NCI-H69 (cell line): ENCODE results near the gene CACNB3.

Experiments used
- DNase-seq: peaks from one replicate; lab custom pipeline; 2025; lab: John Stamatoyannopoulos, UW

CACNB3 gene

DNA sequence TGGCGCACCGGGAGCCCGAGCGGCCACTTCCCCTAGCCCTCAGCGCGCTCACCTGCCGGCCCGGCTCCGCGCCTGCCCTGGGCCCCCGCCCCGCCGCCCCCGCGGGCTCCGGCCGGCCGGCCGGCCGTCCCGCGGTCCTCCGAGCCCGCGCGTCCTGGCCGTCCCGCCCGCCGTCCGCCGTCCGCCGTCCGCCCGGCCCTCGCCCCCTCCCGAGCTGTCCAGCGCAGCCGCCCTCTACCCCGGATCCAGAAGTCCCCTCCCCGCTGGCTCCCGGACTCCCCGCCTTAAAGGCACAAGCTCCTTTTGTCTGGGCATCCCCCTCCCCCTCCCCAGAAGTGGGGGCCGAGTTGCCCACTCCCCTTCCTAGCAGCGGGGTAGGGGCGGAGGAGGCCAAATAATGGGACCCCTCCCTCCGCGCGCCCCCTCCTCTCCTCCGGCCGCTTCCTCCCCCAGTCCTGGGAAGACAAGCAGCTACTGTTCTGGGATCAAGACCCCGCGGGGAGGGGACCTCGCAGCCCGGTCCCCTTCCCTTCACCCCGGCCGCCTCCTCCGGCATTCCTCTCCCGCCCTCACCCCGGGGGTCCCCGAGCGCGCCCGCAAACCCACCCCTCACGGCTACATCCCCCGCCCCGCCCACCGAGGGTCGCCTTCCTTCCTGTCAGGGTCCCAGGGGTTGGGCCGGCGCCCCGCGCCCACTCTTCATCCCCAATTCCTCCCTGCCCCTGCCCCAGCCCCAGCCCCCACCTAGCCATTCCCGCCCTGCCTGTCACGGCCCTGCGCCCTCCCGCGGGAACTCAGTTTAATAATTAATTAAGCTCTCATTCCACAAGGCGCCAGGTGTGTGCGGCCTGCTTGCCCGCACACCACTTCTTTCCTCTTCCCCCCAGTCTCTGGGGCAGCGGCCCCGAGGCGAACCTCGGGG is 29.2 kb upstream of the CACNB3 start, which contains the start of gene ADCY6:
ADCY6 (minus strand) TSS at position 236 of the 922 bp plus-strand sequence. CDS start 5,655 bp downstream, outside the sequence.
- DNase-seq: peak; percentile 73

DNA sequence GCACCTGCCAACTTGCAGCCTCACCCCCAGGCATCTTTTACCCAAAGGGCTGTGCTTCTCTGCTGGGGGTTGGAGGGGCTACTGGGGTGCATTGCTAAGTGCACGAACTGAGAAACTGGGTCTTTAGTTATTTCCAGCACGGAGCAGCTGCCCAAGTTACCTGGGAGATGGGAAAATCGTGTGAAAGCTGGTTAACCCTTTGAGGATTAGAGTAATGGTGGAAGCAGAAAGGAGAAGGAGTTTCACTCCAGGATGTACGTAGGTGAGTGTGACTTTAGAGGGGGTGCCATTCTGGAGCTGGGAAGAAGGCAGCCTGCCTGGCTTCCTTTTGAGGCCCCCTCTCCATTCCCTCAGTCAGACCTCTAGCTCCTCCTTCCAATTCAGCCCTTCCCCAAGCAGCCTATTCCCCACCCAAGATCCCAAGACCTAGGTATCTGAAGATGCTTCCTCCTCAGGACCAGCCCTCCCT is 28.4 kb upstream of the CACNB3 start:
- no peak for DNase-seq

DNA sequence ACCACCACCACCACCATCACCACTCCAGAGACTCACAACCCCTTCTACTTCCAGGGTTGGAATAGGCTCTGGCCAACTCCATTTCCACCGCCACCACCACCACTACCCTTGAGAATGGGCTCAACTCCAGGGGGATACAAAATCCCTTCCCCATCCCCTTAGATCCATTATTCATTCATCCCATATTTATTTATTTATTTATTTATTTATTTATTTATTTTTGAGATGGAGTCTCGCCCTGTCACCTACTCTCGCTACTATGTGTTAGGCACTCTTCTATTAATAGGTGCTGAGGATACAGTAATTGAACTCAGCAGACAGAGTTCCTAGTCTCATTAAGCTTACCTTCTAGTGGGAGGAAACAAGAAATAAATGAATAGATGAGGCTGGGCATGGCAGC is 24.6 kb upstream of the CACNB3 start:
- no peak for DNase-seq

DNA sequence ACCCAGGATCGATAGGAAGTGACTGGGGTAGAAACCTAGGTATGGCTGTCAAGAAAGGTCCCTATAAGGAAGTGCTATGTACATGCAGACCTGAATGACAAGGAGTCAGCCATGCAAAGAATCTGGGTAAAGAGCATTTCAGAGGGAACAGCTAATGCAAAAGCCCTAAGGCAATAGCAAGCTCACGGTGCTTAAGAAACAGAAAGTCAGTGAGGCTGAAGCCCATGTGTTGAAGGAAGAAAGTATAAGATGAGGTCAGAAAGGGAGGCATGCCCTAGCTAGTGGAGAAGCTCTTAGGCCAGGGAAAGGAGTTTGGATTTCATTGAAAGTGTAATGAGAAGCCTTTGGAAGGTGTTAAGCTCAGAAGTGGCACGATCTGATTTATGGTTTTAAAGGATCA is 23.4 kb upstream of the CACNB3 start:
- DNase-seq: peak; percentile 13

DNA sequence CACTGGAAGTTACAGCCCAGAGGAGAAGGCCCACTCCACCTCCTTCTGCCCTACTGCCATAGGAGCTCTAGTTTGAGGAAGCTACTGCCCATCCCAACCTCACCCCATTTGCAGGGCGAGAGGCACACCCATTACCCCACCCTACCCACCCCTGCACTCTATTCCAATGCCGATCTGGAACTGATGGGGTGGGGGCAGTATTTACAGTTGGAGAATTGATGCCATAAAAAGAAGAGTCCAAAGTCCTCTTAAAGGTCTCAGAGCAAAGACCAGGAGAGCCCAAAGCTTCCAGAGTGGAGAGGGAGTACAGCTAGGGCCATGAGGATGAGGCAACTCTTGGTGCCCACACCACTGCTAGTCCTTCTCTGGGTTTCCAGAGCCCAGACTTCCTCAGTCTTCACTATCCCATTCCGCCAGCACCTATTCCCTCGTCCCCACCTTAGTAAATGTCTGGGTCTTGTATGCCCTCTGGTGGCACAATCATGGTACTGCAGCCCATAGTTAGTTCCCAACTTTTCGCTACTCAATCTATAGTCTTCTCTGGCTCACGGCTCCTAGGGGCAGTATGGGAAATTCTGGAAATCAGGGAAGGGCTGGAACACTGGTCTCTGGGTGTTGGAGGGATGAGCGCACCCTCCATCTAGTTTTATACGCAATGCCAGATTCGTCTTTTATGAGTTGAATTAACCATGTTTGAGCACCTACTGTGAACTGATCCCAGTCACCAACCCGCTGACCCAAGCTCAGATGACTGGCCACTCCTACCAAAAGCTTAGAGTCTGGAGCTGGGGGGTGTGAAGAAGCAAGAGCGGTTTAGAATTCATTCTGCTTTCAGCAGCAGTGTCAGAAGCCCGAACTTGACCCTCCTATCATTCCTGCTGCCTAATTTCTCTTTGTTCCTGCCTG is 22.5 kb upstream of the CACNB3 start:
- peak; percentile 83 for DNase-seq

DNA sequence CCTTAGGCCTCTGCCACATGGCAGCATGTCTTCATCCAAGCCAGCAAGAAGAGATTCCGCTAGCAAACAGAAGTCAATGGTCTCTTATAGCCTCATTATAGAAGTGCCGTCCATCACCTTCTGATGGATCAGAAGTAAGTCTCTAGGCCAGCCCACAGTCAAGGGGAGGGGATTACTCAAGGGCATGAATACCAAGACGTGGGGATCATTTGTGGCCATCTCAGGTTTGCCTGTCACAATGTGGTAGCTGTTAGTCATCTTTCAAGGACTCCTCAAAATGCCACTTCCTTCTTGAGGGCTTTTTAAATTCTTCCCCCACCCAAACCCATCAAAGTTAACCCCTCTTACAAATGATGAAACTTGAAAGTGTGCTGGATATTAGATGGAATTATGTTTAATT is 21.3 kb upstream of the CACNB3 start:
- DNase-seq: no peak

DNA sequence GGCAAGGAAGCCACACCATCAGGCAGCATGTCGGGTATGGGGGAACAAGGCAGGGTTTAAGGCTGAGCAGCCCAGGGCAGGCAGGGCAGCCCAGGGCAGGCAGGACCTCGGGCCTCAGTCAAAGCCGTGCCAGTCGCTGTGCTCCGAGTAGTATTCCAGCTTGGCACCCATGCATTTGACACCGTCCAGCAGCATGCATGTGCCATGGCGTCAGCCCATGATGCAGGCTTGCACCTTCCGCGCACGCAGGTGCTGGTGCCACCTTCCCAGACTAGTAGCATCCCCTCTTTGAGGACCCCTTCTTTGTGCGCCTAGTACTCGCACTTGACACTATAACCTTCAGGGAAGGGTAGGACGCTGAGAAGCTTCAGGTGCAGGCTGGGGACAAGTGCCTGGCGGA is 17.8 kb upstream of the CACNB3 start:
- DNase-seq: no peak

DNA sequence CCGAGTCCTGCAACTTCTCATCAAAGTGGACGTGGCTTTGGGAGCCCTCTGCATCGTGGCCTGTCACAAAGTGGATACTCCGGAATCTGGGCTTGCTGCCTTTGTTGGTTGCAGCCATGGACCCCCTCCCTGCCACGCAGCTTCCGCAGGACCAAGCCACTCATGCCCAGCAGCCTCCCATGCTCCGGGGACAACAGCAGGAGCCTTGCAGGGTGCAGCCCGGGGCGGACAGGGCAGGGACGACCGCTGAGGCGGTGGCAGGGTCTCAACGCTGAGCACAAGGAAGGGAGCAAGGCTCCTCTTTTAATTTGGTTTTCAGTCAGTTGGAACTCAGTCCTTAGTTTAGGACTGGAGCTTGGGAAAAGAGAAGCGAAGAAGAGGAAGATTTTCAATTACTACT is 17.3 kb upstream of the CACNB3 start:
- no peak for DNase-seq

DNA sequence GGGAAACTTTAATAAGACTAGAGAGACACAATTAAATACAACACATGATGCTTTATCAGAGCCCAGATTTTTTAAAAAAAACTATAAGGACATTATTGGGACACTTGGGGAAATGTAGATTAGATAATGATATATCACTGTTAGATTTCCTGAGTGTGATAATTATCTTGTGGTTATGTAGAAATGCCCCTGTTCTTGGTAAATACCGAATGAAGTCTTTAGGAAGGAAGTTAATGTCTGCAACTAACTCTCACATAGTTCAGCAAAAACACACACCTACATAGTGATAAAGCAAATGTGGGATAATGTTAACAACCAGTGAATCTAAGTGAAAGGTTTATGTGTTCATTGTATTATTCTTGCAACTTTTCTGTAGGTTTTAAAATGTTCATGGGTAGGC is 14.6 kb upstream of the CACNB3 start:
- DNase-seq: no peak

DNA sequence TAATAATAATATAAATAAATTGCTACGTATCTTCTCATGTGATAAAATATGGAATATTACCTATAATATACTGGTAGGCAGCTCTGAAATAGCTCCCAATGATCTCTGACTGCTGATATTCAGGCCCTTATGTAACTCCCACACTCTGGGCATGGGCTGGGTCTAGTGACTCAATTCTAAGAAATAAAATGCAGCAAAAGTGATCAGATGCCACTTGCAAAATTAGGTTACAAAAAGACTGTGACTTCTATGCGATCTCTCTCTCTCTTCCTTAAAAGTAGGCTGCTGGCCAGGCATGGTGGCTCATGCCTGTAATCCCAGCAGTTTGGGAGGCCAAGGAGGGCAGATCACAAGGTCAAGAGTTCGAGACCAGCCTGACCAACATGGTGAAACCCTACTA is 10.3 kb upstream of the CACNB3 start:
- DNase-seq: no peak

DNA sequence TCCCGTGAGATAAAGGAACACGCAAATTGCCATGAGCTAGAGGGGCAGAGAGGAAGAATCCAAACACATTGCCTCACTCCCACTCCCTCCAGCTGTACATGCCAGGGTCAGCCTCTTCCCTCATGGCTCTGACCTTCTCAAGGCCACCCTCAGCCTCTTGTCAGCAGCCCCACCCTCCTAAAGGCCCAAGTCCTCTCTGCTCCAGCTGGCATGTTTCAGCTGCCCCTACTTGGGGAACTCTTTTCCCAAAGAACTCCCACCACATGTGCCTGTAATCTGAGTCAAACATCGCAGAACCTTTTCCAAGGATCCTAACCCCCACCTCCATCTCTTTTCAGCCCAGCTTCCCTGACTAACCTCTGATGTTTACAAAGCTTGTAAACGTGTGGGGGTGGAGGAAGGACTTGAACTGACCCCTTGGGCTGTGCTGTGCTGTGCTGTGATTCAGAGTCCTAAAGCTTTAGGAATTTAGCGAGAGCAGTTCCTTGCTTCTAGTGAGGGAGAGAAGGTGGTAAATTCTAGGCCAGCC is 7.3 kb upstream of the CACNB3 start:
- DNase-seq: no peak

DNA sequence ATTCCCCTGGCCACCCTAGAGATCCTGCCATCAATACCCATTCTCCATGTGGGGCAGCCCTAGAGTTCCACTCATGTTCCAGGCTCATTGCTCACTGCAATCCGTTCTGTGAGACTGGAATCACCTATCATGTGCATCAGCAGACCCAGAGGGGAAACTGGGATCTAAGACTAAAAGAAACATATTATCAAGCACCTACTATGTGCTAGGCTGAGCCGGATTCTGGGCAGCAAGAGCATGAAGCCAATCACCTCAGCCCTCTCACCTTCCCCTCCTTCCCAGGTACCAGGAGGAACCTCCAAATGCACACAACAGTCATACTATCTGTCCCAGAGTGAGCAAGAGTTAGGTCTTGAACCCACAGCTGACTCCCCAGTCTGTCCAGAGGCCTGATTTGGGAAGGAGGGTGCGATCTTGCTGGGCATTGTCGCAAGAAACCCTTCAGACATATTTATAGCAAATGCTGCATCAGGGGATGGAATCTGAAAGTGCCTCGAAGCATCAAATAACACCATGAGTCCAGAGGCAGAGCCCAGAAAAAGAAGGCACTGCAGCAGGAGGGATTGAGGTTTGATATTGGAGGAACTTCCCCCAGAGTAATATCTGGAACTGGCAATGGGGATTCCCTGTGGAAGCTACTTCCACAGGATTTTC is 6.7 kb upstream of the CACNB3 start:
- no peak for DNase-seq

DNA sequence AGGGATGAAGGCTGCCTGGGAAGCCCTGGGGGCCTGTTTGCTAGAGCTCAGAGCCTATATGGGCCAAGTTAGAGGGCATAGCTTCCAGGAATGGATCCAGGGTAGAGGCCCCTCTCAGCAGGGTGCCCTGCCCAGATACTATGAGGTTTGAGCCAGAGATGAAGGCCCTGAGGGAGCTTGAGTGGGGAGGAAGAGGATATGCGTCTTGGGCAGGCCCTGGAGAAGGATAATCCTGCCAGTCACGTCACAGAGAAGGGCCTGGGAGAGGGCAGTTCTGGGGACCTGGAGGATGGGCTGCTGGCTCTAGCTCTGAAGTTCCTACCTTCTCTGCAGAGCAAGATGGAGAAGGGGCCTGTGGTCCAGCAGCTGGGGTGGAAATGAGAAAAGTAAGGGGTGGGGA is 5.9 kb upstream of the CACNB3 start:
- DNase-seq: no peak

DNA sequence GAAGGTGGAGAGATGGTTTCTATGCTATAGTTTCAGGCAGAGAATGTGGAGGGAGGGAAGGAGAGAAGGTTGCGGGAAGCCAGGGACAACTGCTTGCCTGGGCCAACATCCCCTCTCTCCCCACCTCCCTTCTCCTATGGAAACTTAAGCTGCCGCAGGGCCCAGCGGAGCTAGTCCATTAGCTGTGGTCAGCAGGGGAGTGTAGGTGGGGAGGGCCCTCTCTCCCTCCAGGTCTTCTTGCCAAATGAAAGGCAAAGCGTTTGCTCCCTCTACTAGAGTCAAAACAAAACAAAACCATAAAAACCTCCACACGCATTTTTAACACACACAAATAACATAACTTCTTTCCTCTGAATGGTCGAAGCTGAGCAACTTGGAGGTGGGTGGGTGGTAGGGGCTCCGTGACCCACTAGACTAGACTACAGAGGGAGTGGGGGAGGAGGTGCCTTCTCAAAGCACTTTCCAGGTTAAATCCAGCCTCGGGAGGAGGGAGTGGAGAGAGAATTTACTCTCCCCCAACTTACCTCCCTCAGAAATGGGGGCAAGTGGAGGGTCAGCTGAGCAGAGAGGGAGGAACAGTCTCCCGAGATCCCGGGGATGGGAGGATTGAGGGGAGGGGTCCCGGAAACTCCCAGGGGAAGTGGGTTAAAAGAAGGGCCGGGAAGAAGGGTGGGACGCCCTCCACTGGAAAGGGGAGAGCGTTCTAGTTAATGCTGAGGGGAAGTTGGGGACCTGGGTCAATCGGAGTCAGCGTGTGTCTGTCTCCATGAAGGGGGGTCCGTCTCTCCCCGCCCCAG is 4.6 kb upstream of the CACNB3 start:
- DNase-seq: no peak

DNA sequence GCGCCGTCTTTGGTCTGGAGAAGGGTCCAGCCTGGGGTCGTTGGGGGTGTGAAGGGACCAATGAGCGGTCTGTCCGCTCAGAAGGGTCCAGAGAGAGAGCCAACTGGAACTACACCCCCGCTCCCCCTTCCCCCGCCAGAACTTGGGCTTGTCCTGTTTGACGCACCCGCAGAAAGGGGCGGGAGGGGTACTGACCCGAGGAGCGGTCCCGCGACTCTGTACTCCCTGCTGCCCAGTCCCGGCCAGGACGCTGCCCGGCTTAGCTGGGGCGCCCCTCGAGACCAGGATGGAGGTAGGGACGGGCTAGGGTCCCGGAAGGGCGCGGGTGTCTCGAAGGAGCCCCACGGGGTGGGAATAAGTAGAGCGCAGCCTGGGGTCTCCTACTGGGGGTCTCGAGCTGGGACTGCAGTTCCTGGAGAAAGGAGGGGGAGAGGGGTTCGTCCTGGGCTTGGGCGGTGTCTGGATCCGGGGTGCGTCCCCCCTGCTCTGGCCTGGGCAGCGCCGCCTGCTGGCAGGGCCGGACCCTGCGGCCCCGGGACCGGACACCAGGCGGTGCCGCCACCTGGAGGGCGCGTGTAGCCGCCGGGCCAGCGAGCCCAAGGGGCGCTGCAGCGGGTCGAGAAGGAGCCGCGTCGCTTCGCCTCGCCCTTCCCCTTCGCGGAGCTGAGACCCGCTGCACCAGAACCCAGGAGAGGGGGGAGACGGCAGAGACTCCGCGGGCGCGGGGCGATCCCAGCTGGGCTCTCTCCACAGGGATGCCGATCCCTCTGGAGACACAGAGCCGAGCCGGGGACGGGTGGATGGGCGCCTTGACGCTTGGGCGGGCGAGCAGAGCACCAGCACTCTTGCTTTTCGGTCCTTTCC is 3.8 kb upstream of the CACNB3 start:
- peak; percentile 82 for DNase-seq

DNA sequence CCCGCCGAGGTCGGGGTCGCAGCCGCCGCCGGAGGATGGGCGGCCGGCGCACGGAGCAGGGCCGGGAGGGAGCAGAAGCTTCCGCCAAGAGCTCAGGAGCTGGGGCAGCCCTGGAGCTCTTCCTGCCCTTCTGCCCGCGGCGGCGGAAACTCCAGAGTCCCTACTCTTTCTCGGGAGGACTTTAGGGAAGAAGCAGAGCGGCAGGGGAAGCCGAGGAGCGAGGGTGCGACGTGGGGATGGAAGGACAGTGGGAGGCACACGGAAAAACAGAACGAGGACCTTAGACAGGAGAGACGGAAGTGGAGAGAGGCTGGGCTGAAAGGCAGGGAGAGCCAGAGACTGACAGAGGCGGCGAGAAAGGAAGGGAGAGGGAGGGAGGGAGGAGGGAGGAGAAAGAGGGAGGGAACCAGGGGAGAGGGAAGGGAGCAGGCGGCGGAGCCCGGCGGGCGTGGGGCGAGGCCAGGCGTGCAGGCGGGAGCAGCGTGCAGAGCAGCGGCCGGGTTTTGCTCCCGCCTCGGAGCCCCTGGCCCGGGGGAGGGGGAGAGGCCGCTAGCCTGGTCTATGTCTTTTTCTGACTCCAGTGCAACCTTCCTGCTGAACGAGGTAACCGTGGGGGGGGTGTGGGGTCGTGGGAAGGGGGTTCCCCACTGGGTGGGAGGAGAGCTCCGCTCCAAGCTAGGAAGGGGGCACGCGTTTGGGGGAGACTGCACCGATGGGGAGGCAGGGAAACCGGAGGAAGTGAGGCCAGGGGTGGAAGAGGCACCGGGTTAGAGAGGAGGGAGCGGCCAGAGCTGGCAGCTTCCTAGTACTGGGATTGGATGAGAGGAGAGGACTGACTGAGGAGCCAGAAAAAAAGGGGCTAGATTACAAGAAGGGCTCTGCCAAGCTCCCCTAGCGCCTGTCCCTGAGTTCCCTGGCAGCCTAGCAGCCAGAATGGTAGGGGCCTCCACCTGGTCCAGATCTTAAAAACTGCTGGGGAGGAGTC is 2.9 kb upstream of the CACNB3 start:
- DNase-seq: peak; percentile 95

DNA sequence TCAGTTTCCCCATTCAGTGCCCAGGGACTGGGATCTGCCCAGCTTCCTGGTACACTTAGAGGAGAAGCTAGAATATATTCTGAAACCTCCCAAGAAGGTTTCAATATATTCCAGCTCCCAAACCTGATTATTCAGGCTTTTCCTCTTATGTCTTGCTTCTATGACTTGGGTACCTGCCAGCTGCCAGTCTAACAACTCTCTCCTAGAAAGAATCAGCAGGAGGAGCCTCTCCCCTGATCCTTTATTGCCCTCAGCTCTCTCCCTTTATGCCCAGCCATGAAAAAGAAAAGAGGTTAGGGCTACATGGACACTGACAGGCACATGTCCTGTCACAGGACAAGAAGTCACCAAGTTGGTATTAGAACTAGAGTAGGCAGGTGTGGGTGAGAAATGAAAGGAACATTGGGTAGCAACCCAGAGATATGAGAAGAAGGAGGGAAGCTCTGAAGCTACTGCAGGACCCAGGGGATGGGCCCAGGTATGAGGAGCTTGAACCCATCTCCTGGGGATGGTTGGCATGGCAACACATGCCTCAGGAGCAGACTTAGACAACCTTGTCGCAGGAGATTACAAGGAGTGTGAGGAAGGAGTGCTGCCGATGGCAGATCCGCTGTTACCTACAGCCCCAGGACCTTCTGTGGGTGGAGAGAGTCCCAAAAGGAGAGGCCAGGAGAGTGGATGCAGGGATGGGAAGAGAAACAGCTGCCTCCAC is 2.0 kb upstream of the CACNB3 start:
- DNase-seq: peak; percentile 47
